GM19463 (cell line): Measurements from ENCODE around the gene GAR1.
"Not testable (repeated sequence)": the region's sequence is repeated elsewhere in the genome, so short reads cannot be mapped to it uniquely, and the experiment has no call there.

Source experiments
- ATAC-seq: cut with Tn5 transposase; IDR thresholded peaks from one replicate; pipeline ENCODE4 v1.9.1; 2021; ENCODE audit warnings: mild to moderate bottlenecking, moderate library complexity; ENCODE audit not compliant: unreplicated experiment

Gene GAR1

DNA sequence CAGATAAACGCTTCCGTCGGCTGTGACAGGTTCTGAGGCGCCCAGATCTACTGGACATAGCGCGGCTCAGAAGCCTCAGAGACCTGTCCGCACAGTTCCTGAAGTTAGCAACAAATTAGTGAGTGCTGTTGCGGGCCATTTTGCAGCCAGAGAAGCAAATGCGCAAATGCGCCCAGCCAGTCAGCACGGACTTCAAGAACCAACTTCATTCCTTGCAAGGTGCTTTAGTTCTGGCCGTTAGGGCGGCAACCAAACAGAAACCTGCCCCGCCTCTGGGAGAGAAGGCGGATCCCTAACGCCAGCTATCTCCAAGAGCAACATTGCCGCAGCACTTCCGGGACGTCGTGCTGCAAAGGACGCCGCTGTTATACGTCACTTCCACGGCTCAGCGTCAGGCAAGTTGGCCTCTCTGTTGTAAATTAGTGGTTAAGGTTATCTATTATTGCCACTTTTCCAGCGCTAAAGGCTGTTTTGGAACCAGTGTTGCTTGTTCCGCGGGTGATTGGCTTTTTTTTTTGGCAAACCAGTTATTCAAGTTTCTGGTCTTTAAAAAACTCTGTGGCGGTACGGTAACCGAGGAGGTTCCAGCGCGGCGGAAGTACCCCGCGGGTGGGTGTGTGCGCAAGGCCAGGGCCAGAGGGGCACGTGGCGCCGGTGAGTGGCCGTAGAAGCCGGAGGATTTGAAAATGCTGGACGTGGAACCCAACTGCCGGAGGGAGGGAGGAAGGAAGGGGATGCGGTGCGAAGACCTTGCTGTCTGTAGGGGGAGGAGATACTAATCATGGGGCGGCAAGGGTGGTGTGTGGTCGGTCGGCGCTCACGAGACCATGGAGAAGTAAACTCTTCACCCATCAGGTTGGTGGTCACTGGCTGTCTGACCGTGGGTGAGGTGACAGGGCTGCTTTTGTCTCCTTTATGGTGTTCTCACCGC lies at the start of gene GAR1:
Gene GAR1, plus strand, starts transcription at position 612 of the 931 bp plus-strand sequence. CDS start 403 bp downstream, outside the sequence.
- peak; percentile 99 for ATAC-seq

DNA sequence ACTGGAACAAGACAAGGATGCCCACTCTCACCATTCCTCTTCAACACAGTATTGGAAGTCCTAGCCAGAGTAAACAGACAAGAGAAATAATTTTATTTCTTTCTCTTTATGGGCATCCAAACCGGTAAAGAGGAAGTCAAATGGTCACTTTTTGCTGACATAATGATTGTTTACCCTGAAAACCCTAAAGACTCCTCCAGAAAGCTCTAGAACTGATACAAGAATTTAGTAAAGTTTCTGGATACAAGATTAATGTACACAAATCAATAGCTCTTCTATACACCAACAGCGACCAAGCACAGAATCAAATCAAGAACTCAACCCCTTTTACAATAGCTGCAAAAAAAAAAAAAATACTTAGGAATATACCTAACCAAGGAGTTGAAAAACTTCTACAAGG lies 33.5 kb upstream of the GAR1 start:
- not testable (repeated sequence) for ATAC-seq

DNA sequence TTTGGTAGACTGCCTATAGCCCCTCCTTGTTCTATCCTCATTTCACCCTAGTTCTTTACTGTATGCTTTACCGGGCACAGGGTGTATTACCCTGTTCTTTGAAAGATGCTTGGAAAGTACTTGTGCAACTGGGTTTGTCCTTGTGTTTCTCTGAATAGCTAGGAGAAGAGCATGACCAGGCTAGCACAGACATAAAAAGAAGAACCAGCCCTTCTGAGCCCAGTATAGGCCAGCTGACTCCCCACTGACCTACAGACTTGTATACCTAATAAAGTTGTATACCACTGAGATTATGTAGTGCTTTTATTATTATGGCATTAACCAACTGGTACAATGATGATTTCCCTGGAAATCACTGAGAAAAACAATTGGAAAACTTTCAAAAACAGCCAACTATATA lies 28.7 kb upstream of the GAR1 start:
- ATAC-seq = no peak

DNA sequence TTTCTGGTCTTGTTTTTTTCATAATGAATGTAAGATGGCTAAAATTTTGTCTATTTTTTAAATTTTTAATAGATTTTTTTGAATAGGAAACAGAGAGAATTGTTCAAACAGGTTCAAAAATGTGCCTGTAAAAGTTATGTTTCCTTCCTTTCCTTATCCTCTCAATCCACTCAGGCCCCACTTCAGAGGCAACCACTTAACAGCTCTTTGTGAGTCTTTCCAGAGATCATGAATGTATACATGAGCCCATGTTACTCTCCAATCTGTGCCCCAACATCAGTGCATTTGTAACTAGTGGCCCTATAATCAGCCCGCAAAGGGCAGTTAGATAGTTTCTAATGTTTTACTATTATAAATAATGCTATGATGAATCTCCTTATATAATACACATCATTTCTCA lies 27.8 kb upstream of the GAR1 start:
- ATAC-seq = no peak

DNA sequence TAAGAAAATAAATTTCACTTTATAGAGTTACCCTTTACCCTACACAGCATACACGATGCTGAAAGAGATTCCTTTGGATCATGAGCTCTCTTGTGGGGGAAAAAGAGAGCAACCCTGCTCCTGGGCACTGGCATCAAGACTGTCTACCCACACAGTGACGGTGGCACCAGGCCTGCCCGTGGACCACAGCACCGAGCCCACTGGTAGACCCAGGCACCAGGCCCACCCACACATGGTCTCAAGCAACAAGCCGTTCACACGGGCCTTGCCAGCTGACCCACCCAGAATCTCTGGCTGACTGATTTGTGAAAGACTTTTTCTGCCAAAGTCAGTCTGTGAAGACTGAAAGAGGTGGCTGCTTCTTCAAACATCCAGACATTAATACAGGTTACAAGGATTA lies 20.5 kb upstream of the GAR1 start:
- ATAC-seq = no peak

DNA sequence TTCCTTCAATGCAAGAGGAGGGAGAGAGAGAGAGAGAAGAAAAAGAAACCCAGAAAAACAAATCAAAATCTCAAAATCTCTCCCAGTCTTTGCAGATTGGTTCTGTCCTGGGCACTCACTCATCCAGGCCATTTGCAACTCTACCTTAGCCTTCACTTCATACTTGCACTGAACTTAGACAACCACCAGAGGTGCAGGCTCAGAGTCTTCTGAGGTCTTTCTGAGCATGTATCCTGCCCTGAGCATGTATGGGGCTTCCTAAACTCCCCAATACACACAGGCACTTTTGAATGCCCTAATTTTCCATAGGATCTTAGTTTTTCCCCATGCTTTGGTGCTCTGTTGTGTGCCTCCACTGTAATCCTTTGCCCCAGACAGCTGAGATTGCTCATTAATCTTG lies 16.7 kb upstream of the GAR1 start:
- no peak for ATAC-seq

DNA sequence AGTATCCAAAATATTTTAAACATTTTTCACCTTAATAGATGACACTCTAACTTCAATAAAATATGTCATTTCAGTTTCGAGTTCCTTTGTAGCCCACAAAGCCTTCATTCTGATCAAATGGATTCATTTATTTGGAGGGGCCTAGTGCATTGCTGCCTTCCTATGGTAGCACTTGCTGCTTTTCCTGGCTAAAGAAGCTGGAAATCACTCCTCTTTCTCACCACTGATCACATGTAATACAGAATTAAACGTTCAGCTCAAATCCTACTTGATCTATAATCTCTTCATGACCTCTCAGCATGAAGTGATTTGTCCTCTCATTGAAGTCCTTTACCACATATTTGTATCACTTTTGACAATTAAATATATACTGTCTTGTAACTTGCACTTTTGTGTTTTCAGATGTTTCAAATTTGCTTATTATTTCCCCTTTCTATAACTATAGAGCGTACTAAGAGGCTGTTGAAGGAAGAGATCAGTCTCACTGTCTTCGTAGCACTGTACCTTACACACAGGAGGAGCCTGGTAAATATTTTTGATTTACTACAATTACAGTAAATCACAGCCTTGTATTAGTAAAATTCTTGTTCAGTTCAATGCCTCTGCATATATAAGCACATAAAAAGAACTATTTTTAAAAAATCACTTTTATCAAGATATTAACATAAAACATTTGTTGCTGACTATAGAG lies 14.3 kb upstream of the GAR1 start:
- ATAC-seq = no peak

DNA sequence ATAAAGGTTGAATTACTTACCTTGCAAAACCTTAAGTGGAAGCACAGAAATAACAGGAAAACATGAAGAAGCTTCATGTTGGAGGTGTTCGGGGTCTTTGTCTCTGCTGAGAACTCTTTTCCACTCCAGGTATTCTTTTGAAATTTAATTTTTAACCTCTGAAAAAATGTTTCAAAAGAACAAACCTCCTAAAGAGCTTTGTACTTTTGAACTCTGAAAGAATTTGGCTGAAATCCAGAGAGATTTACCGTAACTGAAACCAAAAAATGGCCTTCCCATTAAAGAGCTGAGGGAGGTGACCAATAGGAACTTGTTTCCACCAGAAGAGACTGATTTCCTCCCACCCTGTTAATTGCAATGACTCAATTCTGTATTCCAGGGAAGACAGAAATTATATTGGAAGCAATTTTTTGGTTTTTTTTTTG lies 13.7 kb upstream of the GAR1 start, which contains the start of gene CFI:
Gene CFI, minus strand, starts transcription at position 105 of the 425 bp plus-strand sequence. Its CDS starts 28 bp downstream, at position 77.
- no peak for ATAC-seq

DNA sequence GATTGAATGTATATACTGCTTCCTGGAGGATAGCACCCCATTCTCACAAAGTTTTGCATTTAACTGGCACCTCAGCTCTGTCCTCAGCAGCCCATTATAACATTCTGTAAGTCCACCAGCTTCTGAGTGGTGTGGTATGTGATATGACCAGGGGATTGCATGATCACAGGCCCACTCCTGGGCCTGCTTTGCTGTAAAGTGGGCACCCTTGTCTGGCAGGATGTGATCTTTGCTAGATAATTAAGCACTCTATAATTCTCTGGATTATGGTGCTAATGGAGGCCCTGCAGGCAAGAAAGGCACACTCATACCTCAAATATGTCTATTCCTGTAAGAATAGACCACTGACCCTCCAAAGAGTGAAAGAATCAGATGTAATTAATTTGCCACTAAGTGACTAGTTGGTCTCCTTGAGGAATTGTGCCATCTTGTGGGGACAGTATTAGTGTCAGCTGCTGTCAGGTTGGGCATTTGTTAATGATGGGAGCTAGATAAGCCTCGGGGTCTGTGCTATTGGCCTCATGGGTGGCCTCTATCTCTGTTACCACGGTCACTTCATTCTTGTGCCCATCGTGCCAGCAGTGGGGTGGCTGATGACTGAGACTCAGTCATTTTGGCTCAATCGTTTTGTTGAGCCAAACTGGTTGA lies 11.5 kb upstream of the GAR1 start:
- peak; percentile 74 for ATAC-seq

DNA sequence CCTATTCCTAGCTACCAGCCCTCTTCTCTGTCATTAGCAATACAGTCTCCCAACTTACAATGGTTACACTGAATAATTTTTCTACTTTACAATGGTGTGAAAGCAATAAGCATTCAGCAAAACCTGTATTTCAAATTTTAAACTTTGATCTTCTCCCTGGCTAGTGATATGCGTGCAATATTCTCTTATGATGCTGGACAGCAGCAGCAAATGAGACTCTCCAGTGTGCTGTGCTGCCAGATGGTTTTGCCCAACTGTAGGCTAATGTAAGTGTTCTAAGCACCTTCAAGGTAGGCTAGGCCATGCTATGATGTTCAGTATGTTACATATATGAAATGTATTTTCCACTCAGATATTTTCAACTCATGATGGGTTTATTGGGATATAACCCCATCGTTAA lies 5.9 kb upstream of the GAR1 start:
- no peak for ATAC-seq

DNA sequence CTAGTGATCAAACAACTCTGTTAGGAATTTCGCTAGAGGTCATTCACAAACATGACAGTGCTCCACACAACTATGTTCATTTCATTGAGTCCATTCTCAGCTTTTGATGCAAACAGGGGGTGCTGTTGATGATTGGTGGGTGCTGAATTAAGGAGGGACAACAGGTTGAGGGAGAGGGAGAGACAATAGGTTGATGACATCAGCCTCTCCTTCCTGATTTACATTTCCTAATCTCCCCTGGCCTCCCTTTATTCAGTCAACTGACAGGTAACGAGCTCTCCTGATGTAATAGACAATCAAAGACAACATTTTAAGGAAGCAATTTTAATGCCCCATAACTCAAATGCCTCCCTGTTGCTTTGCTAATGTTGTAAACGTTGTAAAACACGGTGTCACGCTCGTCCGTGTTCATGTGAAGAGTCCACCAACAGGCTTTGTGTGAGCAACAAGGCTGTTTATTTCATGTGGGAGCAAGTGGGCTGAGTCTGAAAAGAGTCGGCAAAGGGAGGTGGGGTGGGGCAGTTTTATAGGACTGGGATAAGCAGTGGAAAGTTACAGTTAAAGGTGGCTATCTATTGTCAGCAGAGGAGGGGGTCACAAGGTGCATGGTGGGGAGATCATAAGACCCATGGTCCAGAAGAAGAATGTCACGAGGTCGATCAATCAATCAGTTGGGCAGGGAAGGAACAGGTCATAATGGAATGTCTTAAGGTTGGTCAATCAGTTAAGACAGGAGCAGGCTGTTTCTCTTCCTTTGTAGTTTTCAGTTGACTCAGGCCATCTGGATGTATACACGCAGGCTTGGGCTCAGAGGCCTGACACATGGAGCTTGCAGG lies 4.8 kb upstream of the GAR1 start:
- no peak for ATAC-seq

DNA sequence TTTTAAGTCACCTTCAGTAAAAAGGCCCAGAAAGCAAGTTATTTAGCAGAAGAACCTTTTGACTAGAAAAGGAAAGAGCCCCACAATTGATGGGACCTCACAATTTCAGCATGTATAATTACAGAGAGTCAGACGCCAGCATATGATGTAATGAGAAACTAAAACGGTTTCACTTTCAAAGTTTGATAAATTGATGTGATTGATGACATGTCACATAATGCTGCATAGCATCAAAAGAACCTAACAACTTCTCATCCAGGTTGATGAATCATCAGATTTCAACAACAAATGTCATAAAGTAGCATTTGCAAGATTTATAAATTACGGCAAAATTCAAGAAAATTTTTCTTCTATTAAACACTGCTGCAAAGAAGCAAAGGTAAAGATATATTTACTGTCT lies 3.9 kb upstream of the GAR1 start:
- no peak for ATAC-seq

DNA sequence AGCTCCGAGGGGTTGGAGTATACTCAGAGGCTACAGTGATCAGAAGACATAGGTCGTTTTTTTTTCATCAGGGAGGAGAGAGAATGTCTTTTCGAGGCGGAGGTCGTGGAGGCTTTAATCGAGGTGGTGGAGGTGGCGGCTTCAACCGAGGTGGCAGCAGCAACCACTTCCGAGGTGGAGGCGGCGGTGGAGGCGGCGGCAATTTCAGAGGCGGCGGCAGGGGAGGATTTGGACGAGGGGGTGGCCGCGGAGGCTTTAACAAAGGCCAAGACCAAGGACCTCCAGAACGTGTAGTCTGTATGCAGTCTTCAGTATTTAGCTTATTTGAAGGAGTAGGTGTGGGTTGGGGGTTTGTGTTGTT lies 500 bp downstream of the GAR1 start:
- ATAC-seq = no peak

DNA sequence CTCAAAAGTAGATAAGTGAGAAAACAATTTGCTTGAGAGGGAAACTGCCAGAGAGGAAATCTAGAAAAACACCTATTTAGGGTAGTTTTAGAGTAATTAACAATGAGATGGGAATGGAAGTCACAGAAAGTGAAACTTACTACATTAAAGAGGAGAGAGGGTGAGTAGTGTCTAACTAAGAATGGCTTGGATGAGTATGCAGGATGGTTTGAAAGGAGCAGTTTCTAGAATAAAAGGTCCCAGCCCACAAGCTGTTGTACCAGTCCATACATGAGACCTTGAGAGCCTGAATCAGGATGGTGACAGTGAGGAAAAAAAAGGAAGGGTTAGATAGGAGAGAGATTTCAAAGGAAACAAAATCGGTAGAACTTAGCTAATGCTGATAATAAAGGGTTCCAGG lies 1.3 kb downstream of the GAR1 start:
- no peak for ATAC-seq

DNA sequence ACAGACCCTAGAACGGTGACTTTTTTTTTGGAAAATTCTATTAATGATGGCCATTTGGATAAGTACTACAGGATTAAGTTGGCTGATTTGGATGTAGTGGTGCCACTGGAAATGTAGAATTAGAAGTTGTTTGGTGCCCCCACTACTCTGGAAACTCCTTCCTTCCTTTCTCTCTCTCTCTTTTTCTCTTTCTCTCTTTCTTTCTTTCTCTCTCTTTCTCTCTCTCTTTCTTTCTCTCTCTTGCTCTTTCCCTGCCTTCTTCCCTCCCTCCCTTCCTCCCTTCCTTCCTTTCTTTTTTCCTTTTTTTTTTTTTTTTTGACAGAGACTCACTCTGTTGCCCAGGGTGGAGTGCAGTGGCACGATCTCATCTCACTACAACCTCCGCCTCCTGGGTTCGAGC lies 2.7 kb downstream of the GAR1 start:
- ATAC-seq = no peak

DNA sequence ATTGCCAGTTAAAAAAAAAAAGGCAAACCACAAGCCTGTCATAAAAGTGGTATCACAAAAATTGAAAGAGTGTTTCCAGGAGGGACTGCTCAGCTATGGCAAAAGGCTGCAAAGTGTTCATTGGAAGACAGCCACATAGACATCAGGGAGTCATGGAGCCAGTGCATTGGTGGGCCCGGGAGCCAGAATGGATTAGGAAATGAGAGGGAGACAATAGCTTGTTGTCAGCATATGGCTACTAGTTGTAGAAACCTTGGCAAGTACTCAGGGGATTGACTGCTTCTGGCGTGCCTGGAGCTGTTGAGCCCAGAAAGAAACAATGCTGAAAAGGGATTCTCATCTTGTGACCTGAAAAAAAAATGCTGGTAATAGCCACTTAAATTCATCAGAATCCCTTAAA lies 5.0 kb downstream of the GAR1 start:
- no peak for ATAC-seq

DNA sequence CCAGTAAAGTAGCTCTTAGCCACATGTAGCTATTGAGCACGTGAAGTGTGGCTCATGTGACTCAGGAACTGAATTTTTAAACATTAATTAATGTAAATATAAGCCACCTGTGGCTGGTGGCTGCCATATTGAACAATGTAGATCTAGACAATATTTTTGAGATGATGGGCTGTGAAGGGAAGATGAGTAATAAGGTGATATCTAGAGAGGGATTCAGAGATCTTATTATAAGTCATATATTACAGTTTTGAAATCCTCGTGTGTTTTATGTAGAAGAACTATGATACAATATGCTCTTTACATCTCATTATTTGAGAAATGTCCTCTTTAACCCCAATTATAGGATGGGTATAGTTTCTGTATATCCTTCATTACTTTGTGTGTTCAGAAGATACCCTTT lies 5.6 kb downstream of the GAR1 start:
- ATAC-seq = no peak

DNA sequence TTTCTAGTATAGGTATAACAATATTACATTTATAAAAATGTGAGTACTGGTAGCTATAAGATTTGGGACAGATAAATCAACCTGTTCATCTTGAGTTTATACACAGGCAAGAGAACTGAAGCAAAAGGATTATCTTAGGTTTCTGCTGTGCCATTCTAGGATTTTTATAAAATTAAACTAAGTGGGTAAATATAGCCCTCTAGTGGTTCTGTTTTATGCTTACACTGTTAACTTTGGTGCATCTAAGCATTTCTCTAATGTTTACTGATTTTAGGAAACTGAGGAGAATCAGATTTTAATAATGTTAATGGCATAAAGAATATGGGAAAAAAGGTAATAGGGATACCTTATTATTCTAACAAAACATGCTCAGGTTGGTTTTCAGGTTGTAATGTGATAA lies 11.2 kb downstream of the GAR1 start:
- no peak for ATAC-seq

DNA sequence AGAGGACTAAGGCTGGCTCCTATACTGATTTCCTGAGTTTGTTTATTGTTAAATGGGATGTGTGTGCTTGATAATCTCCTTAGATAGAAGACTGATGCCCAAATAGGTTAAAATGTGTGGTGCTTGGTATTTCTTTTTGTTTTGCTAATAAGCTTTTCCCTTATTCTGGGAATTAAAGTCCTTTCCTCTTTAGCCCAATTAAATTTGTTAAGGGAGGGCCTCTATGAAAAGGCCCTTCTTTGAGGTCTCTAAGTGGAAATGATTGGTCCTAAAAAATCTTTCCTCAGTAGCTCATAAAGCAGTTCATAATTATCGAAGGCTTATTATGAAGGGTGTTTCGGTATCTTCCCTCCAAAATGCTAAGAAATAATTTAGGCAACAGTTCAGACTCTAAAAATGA lies 12.1 kb downstream of the GAR1 start, which contains the start of gene RRH:
Gene RRH, plus strand, starts transcription at position 301 of the 400 bp plus-strand sequence. Its CDS starts 56 bp downstream, at position 357.
- no peak for ATAC-seq

DNA sequence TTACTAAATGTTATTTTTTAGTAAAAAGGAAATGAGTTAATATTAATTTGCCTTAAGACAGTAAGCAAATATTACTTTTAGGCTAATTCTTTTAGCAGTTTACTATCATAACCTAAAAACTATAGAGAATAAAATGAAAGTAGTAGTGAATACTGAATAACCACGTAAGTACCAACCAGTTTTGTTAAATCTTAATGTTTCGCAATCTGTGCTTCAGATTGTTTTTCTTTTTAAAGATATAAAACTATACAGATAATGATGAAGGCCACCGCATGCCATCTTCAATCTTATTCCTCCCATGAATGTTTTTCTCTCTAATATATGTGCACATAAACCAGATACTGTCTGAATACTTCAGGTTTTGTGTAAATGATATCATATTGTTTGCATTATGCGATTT lies 18.2 kb downstream of the GAR1 start:
- ATAC-seq = no peak

DNA sequence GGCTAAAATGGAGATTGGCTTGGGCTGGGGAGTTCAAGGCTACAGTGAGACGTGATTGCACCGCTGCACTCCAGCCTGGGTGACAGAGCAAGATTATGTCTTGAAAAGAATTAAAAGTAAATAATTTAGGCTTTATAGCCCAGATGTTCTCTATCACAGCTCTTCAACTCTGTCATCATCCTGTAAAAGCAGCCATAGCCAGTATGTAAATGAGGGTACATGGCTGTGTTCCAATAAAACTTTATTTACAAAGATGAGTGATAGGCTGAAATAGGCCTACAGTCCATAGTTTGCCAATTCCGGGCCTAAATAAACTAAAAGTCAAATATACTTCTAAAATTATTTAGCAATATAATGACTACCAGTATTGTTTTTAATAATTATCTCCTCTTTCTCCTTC lies 21.4 kb downstream of the GAR1 start:
- ATAC-seq = no peak
